PFSK-1 (cell line): ENCODE measurements around the gene ZEB2.

Experiments used
- FOXP2 ChIP-seq: optimal IDR thresholded peaks from 2 replicates; pipeline ENCODE3; 2011; ENCODE audit warnings: borderline replicate concordance, control low read depth, inconsistent platforms; ENCODE audit not compliant: insufficient read depth; ENCODE audit errors: extremely low read length, extremely low read depth
- POLR2AphosphoS5 ChIP-seq: IDR thresholded peaks from 2 replicates; pipeline ENCODE4 v1.6.1; 2012; ENCODE audit warnings: low read depth, mild to moderate bottlenecking, control low read depth, low read length, moderate library complexity
- SIN3A ChIP-seq: IDR thresholded peaks from 2 replicates; pipeline ENCODE4 v1.6.1; 2012; ENCODE audit warnings: mild to moderate bottlenecking, low read length, moderate library complexity, borderline replicate concordance; ENCODE audit not compliant: insufficient read depth
- TAF1 ChIP-seq: IDR thresholded peaks from 2 replicates; pipeline ENCODE4 v1.6.1; 2012; ENCODE audit warnings: low read length, control low read depth, borderline replicate concordance; ENCODE audit not compliant: insufficient read depth
- TF ChIP-seq, protein P1 (sequence below), 2 experiments: IDR thresholded peaks; 2 replicates each; pipeline versions ENCODE4 v1.6.1 to v1.8.0; 2011 to 2012; ENCODE audit warnings: low read depth in 2 of 2, low read length in 2 of 2, control low read depth in 1 of 2, inconsistent platforms in 1 of 2, mild to moderate bottlenecking in 1 of 2, moderate library complexity in 1 of 2; ENCODE audit not compliant: insufficient read depth in 1 of 2

The ZEB2 gene

DNA sequence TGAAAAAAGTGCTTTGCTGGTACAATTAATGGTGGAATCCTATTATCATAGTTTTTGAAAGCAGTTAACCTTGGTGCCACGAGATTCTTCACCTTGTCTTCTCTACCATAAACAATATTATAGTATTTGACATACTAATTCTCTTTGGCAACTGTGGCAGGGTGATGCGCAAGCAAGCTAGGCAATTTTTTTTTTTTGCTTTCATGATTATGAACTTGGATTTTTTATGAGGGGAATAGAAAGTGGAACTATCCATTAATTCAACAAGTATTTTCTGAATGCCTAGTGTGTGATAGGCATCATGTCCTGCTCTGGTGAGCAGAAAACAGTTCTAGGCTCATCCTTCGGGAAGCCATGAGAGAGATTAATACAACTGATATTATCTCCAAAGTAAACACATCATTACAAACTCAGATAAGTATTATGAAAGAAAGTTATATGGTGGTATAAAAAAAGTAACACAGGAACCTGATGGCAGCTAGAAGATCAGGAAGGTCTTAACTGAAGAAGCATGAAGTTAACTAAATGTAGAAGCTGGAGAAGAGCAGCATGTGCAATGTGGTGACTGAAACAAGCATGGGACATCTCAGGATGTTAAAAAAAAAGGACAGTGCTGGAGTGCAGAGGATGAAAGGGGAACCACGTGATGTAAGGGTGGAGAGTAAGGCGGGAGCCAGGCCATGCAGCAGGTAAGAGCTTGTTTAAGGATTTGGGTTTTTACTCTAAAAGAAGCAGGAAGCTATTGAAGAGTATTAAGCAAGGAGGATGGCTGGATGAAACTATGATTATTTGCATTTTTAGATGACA lies 113.7 kb downstream of the ZEB2 start:
- TF ChIP-seq FOXP2 (no peak), SIN3A (no peak), POLR2AphosphoS5 (no peak), TAF1 (no peak)
- TF ChIP-seq, protein P1, sequence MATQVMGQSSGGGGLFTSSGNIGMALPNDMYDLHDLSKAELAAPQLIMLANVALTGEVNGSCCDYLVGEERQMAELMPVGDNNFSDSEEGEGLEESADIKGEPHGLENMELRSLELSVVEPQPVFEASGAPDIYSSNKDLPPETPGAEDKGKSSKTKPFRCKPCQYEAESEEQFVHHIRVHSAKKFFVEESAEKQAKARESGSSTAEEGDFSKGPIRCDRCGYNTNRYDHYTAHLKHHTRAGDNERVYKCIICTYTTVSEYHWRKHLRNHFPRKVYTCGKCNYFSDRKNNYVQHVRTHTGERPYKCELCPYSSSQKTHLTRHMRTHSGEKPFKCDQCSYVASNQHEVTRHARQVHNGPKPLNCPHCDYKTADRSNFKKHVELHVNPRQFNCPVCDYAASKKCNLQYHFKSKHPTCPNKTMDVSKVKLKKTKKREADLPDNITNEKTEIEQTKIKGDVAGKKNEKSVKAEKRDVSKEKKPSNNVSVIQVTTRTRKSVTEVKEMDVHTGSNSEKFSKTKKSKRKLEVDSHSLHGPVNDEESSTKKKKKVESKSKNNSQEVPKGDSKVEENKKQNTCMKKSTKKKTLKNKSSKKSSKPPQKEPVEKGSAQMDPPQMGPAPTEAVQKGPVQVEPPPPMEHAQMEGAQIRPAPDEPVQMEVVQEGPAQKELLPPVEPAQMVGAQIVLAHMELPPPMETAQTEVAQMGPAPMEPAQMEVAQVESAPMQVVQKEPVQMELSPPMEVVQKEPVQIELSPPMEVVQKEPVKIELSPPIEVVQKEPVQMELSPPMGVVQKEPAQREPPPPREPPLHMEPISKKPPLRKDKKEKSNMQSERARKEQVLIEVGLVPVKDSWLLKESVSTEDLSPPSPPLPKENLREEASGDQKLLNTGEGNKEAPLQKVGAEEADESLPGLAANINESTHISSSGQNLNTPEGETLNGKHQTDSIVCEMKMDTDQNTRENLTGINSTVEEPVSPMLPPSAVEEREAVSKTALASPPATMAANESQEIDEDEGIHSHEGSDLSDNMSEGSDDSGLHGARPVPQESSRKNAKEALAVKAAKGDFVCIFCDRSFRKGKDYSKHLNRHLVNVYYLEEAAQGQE (IDR thresholded peaks at IDR 0.05; ENCODE audit: insufficient read depth in 1 of 2, low read depth in 2 of 2, low read length in 2 of 2) = no peak

DNA sequence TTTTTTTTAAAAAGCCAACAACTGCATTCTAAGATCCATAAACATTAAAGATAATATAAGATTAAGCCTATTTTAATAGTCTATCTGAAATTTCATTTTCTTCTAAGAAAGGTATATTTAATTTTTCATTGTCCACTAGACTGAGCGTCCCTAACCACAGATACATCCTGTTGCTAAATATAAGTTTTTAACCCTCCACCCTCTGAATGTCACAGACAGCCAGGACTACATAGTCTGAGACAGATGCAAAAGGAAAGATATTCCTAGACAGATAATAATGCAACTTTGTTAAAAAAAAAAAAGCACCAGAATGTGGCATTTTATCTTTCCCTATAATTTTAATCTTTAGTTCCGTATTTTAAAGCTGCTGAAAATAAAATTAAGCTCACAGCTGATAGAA lies 114.6 kb downstream of the ZEB2 start:
- TF ChIP-seq TAF1 = no peak
- TF ChIP-seq, protein P1 (IDR thresholded peaks at IDR 0.05; ENCODE audit: insufficient read depth in 1 of 2, low read depth in 2 of 2, low read length in 2 of 2) = no peak
- no peak for TF ChIP-seq SIN3A
- TF ChIP-seq POLR2AphosphoS5 = no peak
- TF ChIP-seq FOXP2 = no peak

DNA sequence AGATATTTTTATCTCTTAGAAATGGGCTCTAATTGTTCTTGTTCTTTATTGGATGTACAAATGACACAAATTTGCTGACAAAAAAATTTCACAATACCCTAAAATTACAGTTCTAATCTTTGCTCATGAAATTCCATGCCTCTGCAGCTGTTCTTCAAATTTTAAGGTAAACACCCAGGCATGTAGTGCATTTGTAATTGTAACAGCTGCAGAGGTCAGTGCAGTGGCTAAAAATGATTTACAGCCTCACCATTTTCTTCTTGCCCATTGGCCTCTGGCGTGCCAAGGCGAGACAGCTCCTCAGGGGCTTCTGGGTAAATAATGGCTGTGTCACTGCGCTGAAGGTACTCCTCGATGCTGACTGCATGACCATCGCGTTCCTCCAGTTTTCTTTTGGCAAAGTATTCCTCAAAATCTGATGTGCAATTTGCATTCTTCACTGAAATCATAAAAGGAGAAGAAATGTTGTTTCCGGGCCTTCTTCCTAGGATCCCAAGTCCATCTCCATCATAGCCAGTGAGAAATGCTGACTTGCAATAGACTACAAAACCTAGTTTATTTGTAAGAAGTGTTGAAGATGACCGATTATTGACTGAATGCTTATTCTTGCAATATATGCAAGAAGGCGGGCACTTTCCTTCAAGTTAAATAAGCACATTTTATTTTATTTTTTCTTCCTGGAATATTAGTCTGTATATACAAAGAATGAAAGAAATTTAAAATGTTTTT lies 115.2 kb downstream of the ZEB2 start:
- TF ChIP-seq TAF1 = no peak

DNA sequence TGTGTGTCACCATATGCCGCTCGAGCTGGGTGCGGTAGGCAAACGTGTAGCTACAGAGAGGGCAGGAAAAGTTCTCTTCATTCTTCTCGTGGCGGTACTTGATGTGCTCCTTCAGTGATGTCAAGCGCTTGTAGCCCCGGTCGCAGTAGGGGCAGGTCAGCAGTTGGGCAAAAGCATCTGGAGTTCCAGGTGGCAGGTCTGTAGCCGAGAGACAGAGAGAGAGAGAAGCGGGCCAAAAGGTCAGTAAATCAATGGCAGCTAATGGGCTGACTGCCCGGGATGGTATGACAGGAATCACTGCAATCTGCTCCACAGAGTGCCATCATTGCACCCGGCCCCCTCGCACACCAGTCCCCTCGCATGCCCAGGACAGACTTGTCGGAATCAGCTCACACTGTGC lies 116.0 kb downstream of the ZEB2 start:
- TF ChIP-seq SIN3A = no peak
- TF ChIP-seq TAF1 = no peak
- no peak for TF ChIP-seq FOXP2
- no peak for TF ChIP-seq POLR2AphosphoS5
- TF ChIP-seq, protein P1 (IDR thresholded peaks at IDR 0.05; ENCODE audit: insufficient read depth in 1 of 2, low read depth in 2 of 2, low read length in 2 of 2) = no peak

DNA sequence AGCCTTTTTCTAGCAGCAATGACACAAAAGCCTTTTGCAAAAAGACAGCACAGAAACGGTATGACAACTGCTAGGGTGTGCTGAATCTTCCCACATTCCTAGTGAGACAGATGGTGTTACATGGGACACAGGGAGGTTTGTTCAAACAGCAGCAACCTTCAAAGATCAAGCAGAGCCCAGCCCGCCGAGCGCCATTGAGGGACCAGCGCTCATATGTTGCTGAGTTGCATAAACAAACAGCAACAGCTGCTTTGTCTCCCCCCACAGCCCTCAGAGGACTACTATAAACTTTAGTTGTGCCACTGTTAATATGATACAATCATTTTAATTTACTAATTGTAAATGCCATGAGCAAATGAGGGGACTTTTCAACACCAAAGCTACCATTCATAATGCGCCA lies 117.7 kb downstream of the ZEB2 start:
- TF ChIP-seq TAF1 (no peak), SIN3A (no peak), POLR2AphosphoS5 (no peak), FOXP2 (no peak)
- TF ChIP-seq, protein P1 (IDR thresholded peaks at IDR 0.05; ENCODE audit: insufficient read depth in 1 of 2, low read depth in 2 of 2, low read length in 2 of 2) = no peak
